Endodermal cell (in vitro differentiated cells): Measurements from ENCODE around the gene WDR38. TPM values are rescaled to one million over a fixed set of nuclear protein-coding genes. Genes with fewer than 3 reads are reported as not detected.

Experiments
- DNase-seq: peaks from one replicate; pipeline ENCODE4 v3.0.0-alpha.2; 2017
- H3K27ac ChIP-seq: 2 replicates; pipeline ENCODE4 v1.5.1; 2013; ENCODE audit warnings: mild to moderate bottlenecking, low read depth, low read length, moderate library complexity
- H3K27me3 ChIP-seq: 2 replicates; pipeline ENCODE4 v1.6.1; 2013; ENCODE audit warnings: mild to moderate bottlenecking, low read length, moderate library complexity; ENCODE audit not compliant: insufficient read depth, control insufficient read depth, poor library complexity, severe bottlenecking
- H3K36me3 ChIP-seq: 2 replicates; pipeline ENCODE4 v1.7.0; 2013; ENCODE audit warnings: mild to moderate bottlenecking, low read length, moderate library complexity; ENCODE audit not compliant: control insufficient read depth, insufficient read depth
- H3K4me1 ChIP-seq: one replicate; pipeline ENCODE4 v1.7.0; 2013; ENCODE audit warnings: low read length; ENCODE audit not compliant: control insufficient read depth, insufficient read depth
- H3K4me3 ChIP-seq: 2 replicates; pipeline ENCODE4 v1.5.1; 2013; ENCODE audit warnings: mild to moderate bottlenecking, low read length, moderate library complexity
- H3K9ac ChIP-seq: 2 replicates; pipeline ENCODE4 v1.6.1; 2013; ENCODE audit warnings: mild to moderate bottlenecking, low read length, moderate library complexity; ENCODE audit not compliant: poor library complexity, severe bottlenecking; ENCODE audit errors: extremely low read depth
- H3K9me3 ChIP-seq: 2 replicates; pipeline ENCODE4 v1.6.1; 2013; ENCODE audit warnings: mild to moderate bottlenecking, low read length, moderate library complexity; ENCODE audit not compliant: control insufficient read depth
- H3K27ac Mint-ChIP-seq: 2 replicates; pipeline ENCODE4 v1.8.0; 2020; ENCODE audit warnings: mixed read lengths
- H3K27me3 Mint-ChIP-seq: 2 replicates; pipeline ENCODE4 v1.8.0; 2021; ENCODE audit warnings: mild to moderate bottlenecking, mixed read lengths; ENCODE audit not compliant: insufficient read depth
- H3K36me3 Mint-ChIP-seq: 2 replicates; pipeline ENCODE4 v1.8.0; 2020; ENCODE audit warnings: low read depth, mixed read lengths
- H3K4me1 Mint-ChIP-seq: 2 replicates; pipeline ENCODE4 v1.8.0; 2020; ENCODE audit warnings: mixed read lengths
- H3K4me3 Mint-ChIP-seq: 2 replicates; pipeline ENCODE4 v1.8.0; 2020; ENCODE audit warnings: mild to moderate bottlenecking, moderate library complexity, mixed read lengths
- H3K9me3 Mint-ChIP-seq: 2 replicates; pipeline ENCODE4 v1.8.0; 2020; ENCODE audit warnings: mild to moderate bottlenecking, mixed read lengths
- WGBS, 2 experiments: methylation state at CpG; one replicate each; pipeline versions ENCODE4 v1.1.5 to v1.1.7; 2013; ENCODE audit warnings: missing lambda C conversion rate in 2 of 2, mixed read lengths in 1 of 2; ENCODE audit not compliant: insufficient coverage in 1 of 2, insufficient read length in 1 of 2; 5-methylcytosine and 5-hydroxymethylcytosine counted together
- total RNA-seq, 2 donors: library from RNA; stranded (reverse); fragmentation: NEBNext Ultra II Directional in 1 of 2; extraction: Animal tissue kit (Norgen Biotek cat#: 25700) in 1 of 2; gene quantifications; 2 replicates in 1 of 2; 3 replicates in 1 of 2; pipeline ENCODE4 v1.2.1, GENCODE V29; 2021
- TF ChIP-seq, protein P1 (sequence below): fragments of 200-600 bp; sonication (generic); conservative IDR thresholded peaks from 2 replicates; pipeline ENCODE4 v1.5.0; 2021; ENCODE audit warnings: antibody characterized with exemption, mild to moderate bottlenecking

WDR38 gene
- total RNA-seq, 2 donors from 2014 or later: not detected

DNA sequence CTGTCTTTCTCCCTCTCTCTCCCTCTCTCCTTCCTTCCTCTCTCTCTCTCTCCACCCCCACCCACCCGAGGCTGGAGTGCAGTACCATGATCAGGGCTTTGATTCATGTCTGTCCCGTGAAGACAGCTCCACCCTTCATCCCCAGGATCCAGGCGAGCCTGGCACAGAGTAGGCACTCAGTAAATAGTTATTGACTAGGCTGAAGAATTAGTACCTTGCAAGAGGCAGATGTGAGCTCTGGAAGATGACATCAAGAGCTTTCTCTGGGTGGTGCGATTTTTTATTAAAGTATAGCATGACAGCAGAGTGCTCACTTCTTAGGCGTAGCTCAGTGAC lies 24.0 kb upstream of the WDR38 start:
- Histone ChIP-seq H3K36me3 (no peaks in the 10 kb centered on the region), H3K27me3 (no peaks in the 10 kb centered on the region), H3K27ac (no peak overlapping the region), H3K4me3 (no peak overlapping the region), H3K9ac (no peak overlapping the region), H3K9me3 (peaks cover 4% of the 10 kb centered on the region), H3K4me1 (peaks cover 3% of the 10 kb centered on the region)
- H3K27me3 Mint-ChIP-seq: no peaks in the 10 kb centered on the region
- TF ChIP-seq, protein P1, sequence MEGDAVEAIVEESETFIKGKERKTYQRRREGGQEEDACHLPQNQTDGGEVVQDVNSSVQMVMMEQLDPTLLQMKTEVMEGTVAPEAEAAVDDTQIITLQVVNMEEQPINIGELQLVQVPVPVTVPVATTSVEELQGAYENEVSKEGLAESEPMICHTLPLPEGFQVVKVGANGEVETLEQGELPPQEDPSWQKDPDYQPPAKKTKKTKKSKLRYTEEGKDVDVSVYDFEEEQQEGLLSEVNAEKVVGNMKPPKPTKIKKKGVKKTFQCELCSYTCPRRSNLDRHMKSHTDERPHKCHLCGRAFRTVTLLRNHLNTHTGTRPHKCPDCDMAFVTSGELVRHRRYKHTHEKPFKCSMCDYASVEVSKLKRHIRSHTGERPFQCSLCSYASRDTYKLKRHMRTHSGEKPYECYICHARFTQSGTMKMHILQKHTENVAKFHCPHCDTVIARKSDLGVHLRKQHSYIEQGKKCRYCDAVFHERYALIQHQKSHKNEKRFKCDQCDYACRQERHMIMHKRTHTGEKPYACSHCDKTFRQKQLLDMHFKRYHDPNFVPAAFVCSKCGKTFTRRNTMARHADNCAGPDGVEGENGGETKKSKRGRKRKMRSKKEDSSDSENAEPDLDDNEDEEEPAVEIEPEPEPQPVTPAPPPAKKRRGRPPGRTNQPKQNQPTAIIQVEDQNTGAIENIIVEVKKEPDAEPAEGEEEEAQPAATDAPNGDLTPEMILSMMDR: no peak
- H3K36me3 Mint-ChIP-seq: no peaks in the 10 kb centered on the region
- H3K9me3 Mint-ChIP-seq: peaks cover 13% of the 10 kb centered on the region
- H3K27ac Mint-ChIP-seq: no peak overlapping the region
- DNase-seq: no peak
- 64% methylated on average over 4 to 5 of the region's 5 CpGs for WGBS, 2 experiments
- H3K4me1 Mint-ChIP-seq: peaks cover 12% of the 10 kb centered on the region
- no peak overlapping the region for H3K4me3 Mint-ChIP-seq

DNA sequence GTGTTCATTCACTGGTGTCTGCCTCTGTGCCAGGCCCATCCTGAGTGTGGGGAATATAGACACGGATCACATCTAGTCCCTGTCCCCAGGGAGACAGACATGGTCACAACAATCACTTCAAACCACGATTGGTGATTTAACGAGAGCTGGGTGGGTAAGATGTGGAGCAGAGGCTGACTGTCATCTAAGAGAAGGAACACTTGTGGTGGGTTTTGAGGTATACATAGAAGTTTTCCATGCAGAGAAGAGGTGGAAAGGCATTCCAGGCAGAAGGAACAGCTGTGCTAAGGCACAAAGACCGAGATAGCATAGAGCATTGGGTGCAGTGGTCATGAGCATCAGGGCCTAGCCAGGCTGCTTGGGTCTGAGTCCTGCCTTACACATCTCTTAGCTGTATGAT lies 22.7 kb upstream of the WDR38 start:
- peaks cover 3% of the 10 kb centered on the region for H3K4me1 ChIP-seq
- TF ChIP-seq, protein P1: no peak
- H3K9ac ChIP-seq: no peak overlapping the region
- H3K36me3 Mint-ChIP-seq: no peaks in the 10 kb centered on the region
- H3K27ac ChIP-seq: no peak overlapping the region
- H3K4me3 ChIP-seq: no peak overlapping the region
- no peak overlapping the region for H3K4me3 Mint-ChIP-seq
- whole genome bisulfite sequencing, 2 experiments: 64 to 71% methylated on average over 4 of the region's 4 CpGs
- H3K9me3 Mint-ChIP-seq: peaks cover 7% of the 10 kb centered on the region
- peaks cover 4% of the 10 kb centered on the region for H3K9me3 ChIP-seq
- no peaks in the 10 kb centered on the region for H3K27me3 Mint-ChIP-seq
- peaks cover 12% of the 10 kb centered on the region for H3K4me1 Mint-ChIP-seq
- no peaks in the 10 kb centered on the region for H3K36me3 ChIP-seq
- H3K27me3 ChIP-seq: no peaks in the 10 kb centered on the region
- H3K27ac Mint-ChIP-seq: no peak overlapping the region
- no peak for DNase-seq

DNA sequence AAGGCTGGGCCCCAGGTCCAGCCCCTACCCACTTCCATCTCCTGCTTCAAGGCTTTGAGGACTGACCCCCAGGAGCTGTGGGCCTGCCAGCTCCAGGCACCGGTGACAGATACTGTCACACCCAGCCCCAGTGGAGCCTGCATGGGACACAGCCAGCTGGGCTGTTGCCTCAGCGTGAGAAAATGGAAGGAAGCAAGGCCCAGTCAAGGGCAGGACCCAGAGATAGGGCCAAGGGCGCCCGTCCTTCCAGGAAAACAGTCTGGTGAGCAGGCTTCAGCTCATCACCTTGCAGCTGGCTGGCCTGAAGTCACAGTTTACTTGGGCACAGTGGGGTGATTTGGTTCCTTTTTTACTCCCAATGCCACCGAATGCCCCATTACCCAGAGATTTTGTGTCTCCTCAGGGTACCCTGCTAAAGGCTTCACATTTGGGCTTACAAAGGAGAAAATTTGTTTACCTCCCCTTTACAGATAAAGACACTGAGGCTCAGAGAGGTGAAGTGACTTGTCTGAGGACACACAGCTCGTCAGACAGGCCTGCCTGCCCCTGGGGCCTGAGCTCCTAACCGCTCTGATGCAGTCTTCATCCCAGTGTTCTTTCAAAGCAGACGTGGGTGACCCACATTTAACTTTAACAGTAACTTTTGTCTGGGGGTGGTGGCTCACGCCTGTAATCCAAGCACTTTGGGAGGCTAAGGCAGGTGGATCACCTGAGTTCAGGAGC lies 21.5 kb upstream of the WDR38 start:
- no peak overlapping the region for H3K4me3 ChIP-seq
- no peaks in the 10 kb centered on the region for H3K9me3 Mint-ChIP-seq
- no peaks in the 10 kb centered on the region for H3K27me3 ChIP-seq
- H3K36me3 Mint-ChIP-seq: no peaks in the 10 kb centered on the region
- H3K4me1 Mint-ChIP-seq: peaks cover 12% of the 10 kb centered on the region
- no peaks in the 10 kb centered on the region for H3K36me3 ChIP-seq
- H3K27me3 Mint-ChIP-seq: no peaks in the 10 kb centered on the region
- 88 to 89% methylated on average over 6 to 9 of the region's 9 CpGs for WGBS, 2 experiments
- H3K9me3 ChIP-seq: no peaks in the 10 kb centered on the region
- H3K27ac ChIP-seq: no peak overlapping the region
- DNase-seq: no peak
- H3K4me3 Mint-ChIP-seq: no peak overlapping the region
- peaks cover 3% of the 10 kb centered on the region for H3K4me1 ChIP-seq
- H3K27ac Mint-ChIP-seq: no peak overlapping the region
- no peak overlapping the region for H3K9ac ChIP-seq
- TF ChIP-seq, protein P1: no peak
